HG03175 (cell line): Measurements from ENCODE around the gene MSS51.

Source experiments
- ATAC-seq: cut with Tn5 transposase; IDR thresholded peaks from one replicate; pipeline ENCODE4 v1.9.1; 2021; ENCODE audit warnings: mild to moderate bottlenecking, moderate library complexity; ENCODE audit not compliant: unreplicated experiment

MSS51 gene

DNA sequence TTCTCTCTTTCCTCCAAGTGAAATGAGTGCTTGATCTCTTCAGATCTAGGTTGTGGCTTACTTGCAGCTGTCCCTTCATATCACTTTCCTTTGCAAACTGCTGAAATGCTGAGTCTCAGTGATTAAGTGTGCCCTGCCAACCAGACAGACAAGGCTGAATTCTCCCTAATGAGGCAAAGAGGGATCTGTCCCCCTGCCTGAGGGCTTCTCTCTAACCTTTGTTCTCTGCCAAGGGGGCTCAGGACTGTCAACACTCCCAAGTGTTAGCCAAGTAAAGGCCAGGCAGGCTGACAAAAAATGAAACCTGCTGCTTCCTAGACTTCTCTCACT lies at the start of gene MSS51:
MSS51 (minus strand) TSS at position 24 of the 330 bp plus-strand sequence. CDS start 5,277 bp downstream, outside the sequence.
- ATAC-seq = no peak

DNA sequence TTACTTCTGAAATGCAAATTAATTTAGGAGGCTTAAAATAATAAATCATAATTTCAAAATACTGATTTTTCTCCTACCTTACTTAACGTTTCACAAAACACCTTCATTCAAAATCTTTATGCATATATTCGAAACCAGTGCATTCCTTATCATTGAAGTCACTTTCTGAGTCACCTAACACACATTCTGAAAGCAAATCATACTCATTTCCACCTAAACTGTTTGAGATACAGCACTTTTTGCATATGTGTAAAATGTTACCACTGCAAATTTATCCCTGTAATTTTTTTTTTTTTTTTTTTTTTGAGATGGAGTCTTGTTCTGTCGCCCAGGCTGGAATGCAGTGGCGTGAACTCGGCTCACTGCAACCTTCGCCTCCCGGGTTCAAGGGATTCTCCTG lies 46.8 kb upstream of the MSS51 start:
- no peak for ATAC-seq

DNA sequence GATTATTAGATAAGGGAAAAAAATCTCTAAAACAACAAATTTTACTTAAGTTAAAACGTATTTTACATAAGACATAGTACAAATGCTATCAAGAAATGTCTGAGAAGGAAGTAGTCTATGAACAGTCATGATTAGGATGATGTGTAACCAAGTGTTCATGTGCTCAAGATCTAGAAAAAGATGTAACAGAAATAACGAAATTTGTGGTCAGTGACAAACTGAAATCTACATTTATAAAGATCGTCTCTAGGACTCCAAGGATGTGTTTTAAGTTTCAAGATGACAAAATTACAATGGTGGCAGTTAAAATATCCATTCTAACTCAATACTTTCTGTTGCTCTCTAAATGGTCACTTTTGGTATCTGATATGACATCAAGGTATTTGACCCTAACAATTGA lies 45.3 kb upstream of the MSS51 start:
- no peak for ATAC-seq

DNA sequence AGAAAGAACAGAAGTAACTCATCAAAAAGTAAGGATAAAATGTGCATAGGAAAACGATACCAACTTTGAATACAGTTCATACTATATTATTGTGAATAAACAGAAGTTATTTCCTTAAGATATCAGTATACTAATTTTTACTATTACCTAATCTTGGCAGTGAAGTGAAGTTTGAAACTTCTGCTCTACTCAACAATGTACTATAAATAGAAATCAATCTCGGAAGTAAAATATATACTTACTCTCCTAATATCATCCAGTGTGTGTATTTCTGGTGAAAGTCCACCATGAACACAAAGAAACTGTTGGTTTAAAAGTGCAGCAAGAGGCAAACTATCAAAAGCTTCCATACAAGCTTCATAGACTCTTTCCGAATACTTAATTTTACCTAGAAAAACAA lies 37.9 kb upstream of the MSS51 start:
- ATAC-seq = no peak

DNA sequence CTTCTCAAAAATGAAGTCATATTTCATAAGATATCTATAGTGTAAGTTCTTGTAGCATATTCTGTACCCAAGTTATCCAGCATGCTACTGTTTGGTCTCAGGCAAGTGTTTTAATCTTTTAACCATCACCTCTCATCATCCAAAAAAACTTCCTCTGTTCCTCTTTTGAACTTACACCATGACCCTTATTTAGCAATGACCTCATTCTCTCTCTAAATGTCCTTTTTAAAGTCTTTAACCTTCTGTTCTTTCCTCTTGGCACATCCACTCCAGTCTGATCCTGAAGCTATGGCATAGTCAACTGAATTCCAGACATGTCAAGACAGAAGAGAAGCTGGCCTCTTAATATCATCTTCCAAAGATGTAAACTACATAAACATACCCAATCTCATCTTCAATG lies 36.2 kb upstream of the MSS51 start:
- ATAC-seq = no peak

DNA sequence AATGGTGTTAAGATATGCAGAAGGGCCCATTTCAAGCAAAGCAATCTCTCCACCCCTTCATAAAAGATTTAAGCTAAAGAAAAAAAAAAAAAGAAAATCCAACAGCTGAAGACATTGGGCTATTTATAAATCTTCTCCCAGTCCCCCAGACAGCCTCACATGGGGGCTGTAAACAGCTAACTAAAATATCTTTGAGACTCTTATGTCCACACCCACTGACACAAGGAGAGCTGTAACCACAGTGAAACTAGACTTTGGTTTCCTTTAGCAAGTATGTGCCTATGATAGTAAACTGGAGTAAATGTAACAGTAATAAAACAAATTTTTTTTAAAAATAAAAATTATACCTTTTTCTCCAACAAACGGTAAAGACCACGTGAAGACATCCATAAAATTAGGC lies 33.8 kb upstream of the MSS51 start:
- no peak for ATAC-seq

DNA sequence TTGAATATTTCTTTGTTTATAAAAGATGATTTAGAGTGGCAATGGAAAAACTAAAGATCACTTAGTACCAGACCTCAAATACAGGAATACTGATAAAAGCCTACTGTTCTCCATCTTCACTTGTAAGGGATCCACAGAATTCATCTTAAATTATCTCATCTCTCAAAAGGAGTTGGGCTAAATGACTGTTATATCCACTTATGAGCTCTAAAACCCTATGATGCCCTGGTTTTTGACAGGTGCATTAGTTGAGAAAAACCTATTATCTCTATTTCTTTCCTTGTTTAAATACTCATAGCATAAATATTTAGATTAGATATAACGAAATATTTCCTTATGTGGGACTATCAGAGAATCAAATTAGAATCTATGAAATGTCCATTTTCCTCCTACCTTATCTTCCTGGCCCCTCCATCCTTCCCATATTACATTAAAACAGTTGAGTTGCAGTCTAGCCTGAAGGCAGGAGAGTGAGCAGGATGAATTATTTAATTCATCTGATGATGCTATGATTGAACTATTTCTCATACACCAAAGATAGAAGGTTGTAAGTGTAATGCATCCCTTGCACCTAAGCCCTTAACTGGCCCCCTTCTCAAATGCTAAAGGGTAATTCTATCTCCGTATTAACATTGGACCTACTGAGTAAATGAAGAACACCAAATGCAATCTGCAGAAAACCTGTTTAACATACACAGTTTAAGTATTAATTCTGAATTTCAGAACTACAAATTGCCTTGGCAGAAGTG lies 32.8 kb upstream of the MSS51 start:
- ATAC-seq = no peak

DNA sequence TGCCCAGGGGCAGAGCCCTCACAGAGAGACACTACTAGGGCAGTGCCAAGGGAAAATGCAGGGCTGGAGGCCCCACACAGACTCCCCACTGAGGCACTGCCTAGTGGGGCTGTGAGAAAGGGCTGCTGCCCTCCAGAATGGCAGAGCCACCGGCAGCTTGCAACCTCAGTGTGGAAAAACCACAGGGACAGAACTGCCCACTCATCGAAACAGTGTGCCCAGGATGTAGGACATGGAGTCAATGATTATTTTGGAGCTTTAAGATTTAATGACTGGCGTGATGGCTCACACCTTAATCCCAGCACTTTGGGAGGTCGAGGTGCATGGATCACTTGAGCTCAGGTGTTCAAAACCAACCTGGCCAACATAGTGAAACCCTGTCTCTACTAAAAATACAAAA lies 27.5 kb upstream of the MSS51 start:
- ATAC-seq = no peak

DNA sequence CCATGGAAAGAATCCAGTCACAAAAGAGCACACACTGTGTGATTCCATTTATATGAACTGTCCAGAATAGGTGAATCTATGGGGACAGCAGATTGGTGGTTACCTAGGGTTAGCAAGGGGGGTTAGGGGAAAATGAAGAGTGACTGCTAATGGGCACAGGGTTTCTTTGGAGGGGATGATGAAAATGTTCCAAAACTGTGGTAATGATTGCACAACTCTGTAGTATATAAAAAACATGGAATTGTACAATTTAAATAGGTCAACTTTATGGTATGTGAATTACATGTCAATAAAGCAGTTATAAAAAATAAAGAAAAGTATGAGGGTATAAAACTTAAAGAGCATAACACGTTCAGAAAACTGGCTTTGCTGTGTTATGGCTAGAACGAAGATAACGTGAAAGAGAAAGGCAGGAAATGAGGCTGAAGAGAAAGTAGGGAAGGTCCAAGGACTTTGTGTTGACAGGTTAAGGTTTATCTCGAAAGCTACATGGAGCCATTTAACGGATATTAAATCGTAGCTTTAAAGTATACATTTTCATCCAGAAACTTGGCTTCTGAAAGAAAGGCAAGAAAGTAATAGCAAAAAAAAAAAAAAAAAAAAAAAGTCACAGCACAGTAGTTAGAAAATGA lies 26.4 kb upstream of the MSS51 start:
- no peak for ATAC-seq

DNA sequence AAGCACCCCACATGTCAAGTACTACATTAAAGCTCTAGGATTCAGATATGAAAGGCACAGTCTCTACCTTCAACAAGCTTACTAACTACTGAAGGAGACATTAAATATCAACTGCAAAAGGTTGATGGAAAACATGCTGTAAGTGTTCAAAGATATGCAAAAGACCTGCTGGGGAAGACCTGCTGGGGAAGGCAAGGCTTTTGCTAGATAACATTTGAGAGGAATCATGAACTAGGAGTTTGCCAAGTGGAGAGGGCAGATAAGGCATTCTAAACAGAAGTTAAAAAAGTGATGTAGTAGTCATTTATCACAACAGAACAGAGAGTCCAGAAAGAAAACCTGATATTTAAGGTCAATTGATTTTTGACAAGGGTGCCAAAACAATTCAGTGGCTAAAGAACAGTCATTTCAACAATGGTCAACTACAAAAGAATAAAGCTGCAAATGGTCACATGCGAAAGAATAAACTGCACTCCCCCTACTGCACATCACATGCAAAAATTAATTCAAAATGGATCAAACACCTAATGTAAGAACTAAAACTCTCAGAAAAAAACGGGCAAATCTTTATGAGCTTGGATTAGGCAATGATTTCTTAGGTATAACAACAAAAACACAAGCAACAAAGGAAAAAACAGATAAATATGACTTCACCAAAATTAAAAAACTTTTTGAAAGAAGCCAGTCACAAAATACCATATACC lies 23.0 kb upstream of the MSS51 start:
- no peak for ATAC-seq

DNA sequence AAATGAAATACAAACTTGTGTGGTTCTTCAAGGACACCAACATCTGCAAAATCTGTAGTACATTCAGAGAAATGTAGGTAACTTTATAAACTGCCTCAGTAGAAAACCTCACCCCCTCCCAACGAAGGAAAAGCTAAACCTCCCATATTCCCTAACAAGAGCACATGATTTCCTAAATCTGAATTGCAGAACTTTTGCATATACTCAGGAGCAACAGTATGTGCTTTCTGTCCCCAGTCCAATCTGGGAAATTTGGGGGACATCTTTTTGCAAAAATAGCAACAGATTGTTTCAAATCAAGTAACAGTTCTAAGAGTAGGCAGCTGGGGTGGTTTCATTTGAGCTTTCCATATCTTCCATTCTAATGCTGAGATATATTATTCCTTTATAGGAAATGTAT lies 15.8 kb upstream of the MSS51 start:
- no peak for ATAC-seq

DNA sequence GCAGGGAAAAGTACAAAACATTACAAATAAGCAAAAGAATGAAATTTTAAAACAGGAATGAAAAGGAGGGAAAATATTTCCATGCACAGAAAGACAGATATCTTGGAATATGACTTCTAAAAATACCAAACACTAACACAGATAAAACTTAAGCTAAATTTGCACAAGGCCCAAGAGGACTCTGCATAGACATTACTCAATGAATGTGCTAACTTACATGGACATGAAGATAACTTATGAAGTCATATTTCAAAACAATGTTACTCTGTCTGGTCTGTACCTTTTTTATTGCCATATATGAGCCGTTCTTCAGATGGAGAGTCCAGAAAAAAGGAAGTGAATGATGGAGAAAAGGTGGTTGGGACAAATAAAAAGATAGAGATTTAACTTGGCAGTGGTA lies 15.0 kb upstream of the MSS51 start:
- no peak for ATAC-seq

DNA sequence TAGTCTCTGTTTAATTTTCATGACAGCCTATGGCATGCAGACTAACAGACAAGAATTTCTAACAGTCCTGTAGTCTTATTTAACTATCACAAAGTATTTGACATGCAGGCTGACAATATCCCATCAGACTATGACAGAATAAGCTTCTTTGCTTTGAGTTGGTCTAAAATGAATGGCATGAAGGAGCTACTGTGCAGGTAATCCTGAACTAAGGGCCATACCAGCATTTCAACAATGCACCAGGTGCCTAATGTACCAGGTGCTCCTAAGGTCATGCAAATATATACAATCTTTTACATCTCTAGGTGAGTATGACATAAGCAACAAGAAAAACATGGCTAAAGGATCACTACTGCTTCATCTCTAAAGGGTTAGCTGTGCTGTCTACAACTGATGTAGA lies 13.6 kb upstream of the MSS51 start:
- ATAC-seq = no peak

DNA sequence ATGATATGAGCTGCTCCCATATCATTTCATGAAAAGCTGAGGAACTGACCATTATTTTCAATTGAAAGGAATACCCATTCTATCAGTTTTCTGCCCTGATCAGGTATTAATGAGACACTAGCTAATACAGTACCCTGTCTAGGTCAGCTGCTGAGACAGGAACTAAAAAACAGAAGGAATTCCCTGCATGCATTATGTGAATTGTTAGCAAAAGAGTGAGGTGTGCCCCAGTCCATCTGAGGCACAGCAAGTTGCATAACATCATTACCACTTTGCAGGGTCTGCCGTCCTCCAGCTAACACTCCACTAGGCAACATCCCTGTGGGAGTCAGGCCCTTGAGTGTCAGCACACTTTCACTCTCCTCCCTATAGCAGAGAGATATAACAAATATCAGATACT lies 11.1 kb upstream of the MSS51 start:
- ATAC-seq = no peak

DNA sequence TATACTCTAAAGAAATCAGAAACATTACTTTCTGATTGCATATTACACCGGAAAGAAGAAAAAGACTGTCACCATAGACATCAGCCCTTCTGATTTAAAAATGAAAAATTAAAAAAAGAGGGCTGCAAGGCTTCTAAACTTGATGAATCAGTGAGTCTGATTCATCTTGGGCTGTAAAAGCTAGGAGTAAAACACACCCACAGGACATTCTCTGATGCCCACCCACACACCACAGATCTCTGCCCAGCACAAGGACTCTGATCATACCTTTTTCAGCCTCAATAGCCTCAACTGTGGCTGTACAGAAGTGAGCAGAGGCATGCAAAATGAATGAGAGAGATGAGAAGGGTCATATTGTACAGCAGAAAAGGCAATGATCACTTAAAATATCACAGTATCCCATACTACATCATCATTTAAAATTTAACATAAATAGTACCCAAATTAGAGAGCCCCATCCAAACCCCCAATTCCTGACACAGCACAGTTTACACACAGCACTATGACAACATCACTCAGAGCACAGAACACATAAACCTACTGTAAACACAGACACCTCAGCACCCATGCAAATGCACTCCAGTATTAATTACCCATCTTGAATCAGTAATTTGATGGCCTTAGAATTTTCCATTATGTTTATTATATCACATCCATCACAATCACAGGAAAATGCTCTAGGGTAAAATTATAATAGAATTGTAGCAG lies 6.4 kb upstream of the MSS51 start:
- ATAC-seq = no peak

DNA sequence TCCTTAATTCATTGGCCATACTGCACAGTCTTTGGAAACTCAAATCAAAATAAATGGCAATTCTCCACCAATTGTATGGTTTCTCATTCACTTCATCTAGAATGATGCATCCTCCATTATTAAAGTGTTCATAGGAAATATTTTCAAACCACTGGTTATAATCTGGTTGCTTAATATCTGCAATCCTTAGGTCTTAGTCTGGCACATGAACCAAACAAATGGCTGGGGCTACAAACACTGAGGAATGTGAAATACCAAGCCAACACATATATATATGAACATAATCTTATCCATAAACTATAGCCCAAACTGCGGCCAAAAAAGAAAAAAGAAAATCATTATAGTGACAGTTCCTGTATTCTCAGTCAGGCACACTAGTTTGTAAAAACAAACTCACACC lies 5.7 kb upstream of the MSS51 start:
- ATAC-seq = no peak

DNA sequence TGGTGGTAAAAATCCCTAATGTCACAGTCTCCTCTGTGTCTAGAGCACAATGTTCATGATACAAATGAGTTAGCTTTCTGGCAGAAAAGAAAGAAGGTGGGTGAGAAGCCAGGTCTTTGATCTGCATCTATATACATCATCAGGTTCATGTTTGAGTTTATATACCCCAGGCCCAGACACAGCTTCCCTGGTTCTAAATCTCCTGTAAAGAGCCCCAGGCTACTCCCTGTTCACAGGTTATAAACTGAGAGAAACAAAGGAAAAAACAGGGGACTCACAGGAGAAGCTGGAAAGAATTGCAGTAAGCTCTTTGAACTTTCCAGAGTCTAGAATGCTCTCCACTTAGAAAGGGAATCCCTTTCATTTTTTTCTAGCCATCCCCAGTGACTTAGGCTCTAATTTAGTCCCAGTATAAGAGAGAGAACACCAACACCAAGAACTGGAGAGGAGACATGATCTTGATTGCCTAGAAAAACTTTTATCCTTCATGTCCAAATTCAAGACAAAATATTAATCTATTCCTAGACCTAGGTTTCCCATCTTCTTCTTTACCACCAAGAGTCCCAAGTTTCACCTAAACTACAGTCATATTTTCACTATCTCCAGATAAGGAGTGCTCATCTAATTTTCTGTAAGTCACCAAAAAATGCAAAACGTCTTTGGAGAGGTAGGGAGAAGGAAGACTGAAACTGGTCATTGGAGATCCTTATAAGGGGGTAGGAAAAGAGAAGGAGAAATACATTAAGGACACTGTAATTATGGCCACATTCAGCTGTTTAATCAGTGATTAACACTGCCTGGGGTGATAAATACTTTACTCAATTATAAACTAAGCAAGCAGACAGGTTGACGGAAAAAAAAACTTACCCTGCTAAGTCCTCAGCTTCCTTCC lies 469 bp downstream of the MSS51 start:
- no peak for ATAC-seq

DNA sequence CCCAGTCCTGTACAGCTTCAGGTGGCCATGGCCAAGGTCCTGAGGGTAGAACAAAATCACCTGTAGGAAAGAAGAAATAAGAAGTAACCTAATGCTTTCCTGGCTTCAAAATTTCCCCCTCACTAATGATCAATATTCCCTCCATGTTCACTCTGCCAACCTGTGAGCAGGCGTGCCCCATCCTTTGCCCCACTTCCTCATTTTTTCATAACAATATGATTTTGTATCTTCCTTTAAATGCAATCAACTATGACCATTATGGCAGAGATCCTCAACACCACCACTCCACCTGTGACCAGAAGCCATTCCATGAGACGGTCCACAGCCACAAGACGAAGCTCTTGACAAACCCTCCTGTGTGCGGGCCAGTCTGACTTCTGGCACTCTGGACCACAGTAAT lies 7.0 kb downstream of the MSS51 start:
- ATAC-seq = no peak

DNA sequence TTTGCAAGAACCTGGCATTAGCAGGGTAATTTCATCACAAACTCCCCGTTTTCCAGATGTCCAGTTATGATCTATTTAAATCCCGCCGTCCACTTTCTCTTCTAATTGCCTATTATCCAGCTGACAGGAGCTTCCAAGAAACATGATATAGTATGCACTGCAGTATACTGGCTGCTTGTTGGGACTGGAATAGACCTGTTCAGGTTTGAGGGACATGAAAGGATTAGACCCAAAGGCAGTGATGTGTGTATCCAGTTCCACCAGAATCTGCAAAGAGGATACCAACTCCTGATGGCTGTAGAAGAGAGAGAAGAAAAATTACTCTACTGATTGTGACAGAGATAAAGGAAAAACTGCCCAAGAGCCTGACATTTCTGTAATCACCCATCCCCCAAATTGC lies 8.9 kb downstream of the MSS51 start:
- no peak for ATAC-seq

DNA sequence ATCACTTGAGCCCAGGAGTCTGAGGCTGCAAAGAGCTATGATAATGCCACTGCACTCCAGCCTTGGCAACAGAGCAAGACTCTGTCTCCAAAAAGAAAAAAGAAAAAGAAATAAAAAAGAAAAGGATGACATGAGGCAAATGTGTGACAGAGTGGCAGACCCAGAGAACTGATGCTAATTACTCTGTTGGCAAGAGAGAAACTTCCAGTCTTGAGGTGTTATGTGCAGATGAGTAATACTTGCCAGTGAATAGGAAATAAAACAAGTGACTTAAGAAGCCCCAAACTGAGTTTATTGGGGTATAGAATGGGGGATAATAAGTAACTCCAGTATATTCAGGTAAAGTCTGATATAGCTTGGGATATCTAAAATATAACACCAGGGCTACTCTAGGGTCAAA lies 10.1 kb downstream of the MSS51 start:
- ATAC-seq = no peak

DNA sequence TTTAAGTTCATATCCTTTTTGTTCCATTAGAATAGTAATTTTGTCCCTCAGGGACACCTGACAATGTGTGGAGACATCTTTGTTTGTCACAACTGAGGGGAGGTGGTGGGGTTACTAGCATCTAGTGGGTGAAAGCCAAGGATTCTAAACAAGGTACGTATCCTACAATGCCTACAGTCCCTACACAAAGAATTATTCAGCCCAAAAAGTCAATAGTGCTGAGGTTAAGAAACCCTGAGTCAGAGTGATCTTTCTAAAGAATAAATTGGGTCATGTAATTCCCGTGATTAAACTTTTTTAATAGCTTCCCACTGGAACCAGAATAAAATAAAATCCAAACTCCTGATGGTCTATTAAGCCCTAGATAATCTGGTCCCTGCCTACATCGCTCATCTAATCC lies 16.8 kb downstream of the MSS51 start:
- ATAC-seq = no peak
